ENCODE results near the gene USP6. TPM values are rescaled to one million over a fixed set of nuclear protein-coding genes. Genes with fewer than 3 reads are reported as not detected.
"Not testable (repeated sequence)": the region's sequence is repeated elsewhere in the genome, so short reads cannot be mapped to it uniquely, and the experiment has no call there.

USP6 gene
- total and polyA plus RNA-seq, 4 donors = under 0.01 to 0.18 (median 0.05) TPM; not detected in 1

GRCh38 chr17:5133961-5134360 lies 18.1 kb downstream of the USP6 start:
- H3K4me3 ChIP-seq (ENCODE audit: low read depth in 1 of 3, low read length in 3 of 3); H3K4me1 ChIP-seq (ENCODE audit: control insufficient read depth in 4 of 4, insufficient read depth in 4 of 4, low read length in 3 of 4); DNase-seq (ENCODE audit: low spot score); H3K27ac ChIP-seq (ENCODE audit: low read depth in 1 of 2, low read length in 2 of 2); H3K27me3 ChIP-seq (ENCODE audit: control insufficient read depth in 4 of 4, insufficient read depth in 4 of 4, low read length in 3 of 4); H3K9ac ChIP-seq (ENCODE audit: low read depth in 1 of 2, low read length in 2 of 2); H3K36me3 ChIP-seq (ENCODE audit: control insufficient read depth in 4 of 4, insufficient read depth in 3 of 4, low read depth in 1 of 4, low read length in 3 of 4); H3K9me3 ChIP-seq (ENCODE audit: control insufficient read depth in 4 of 4, low read length in 3 of 4): not testable (repeated sequence)
- 88% methylated on average over 8 of the region's 8 CpGs for WGBS

- not testable (repeated sequence) for H3K4me1 ChIP-seq (ENCODE audit: control insufficient read depth in 4 of 4, insufficient read depth in 4 of 4, low read length in 3 of 4); H3K9me3 ChIP-seq (ENCODE audit: control insufficient read depth in 4 of 4, low read length in 3 of 4); DNase-seq (ENCODE audit: low spot score); H3K36me3 ChIP-seq (ENCODE audit: control insufficient read depth in 4 of 4, insufficient read depth in 3 of 4, low read depth in 1 of 4, low read length in 3 of 4); H3K4me3 ChIP-seq (ENCODE audit: low read depth in 1 of 3, low read length in 3 of 3); H3K27ac ChIP-seq (ENCODE audit: low read depth in 1 of 2, low read length in 2 of 2); H3K9ac ChIP-seq (ENCODE audit: low read depth in 1 of 2, low read length in 2 of 2); H3K27me3 ChIP-seq (ENCODE audit: control insufficient read depth in 4 of 4, insufficient read depth in 4 of 4, low read length in 3 of 4)
- 88% methylated on average over 11 of the region's 11 CpGs for WGBS
These were observed 18.7 kb downstream of the USP6 start for GRCh38 chr17:5134571-5134970.

- H3K36me3 ChIP-seq (ENCODE audit: control insufficient read depth in 4 of 4, insufficient read depth in 3 of 4, low read depth in 1 of 4, low read length in 3 of 4); H3K27me3 ChIP-seq (ENCODE audit: control insufficient read depth in 4 of 4, insufficient read depth in 4 of 4, low read length in 3 of 4); H3K4me3 ChIP-seq (ENCODE audit: low read depth in 1 of 3, low read length in 3 of 3); H3K27ac ChIP-seq (ENCODE audit: low read depth in 1 of 2, low read length in 2 of 2); H3K4me1 ChIP-seq (ENCODE audit: control insufficient read depth in 4 of 4, insufficient read depth in 4 of 4, low read length in 3 of 4); DNase-seq (ENCODE audit: low spot score); H3K9me3 ChIP-seq (ENCODE audit: control insufficient read depth in 4 of 4, low read length in 3 of 4); H3K9ac ChIP-seq (ENCODE audit: low read depth in 1 of 2, low read length in 2 of 2): not testable (repeated sequence)
- 87% methylated on average over 8 of the region's 8 CpGs for WGBS
These were observed 19.4 kb downstream of the USP6 start for GRCh38 chr17:5135131-5135712.

- 93% methylated on average over 14 of the region's 14 CpGs for WGBS
- Histone ChIP-seq H3K4me1 (ENCODE audit: control insufficient read depth in 4 of 4, insufficient read depth in 4 of 4, low read length in 3 of 4) (no peaks in the 10 kb centered on the region), H3K27ac (ENCODE audit: low read depth in 1 of 2, low read length in 2 of 2) (no peak overlapping the region), H3K9ac (ENCODE audit: low read depth in 1 of 2, low read length in 2 of 2) (no peak overlapping the region), H3K27me3 (ENCODE audit: control insufficient read depth in 4 of 4, insufficient read depth in 4 of 4, low read length in 3 of 4) (no peaks in the 10 kb centered on the region), H3K9me3 (ENCODE audit: control insufficient read depth in 4 of 4, low read length in 3 of 4) (no peaks in the 10 kb centered on the region), H3K36me3 (ENCODE audit: control insufficient read depth in 4 of 4, insufficient read depth in 3 of 4, low read depth in 1 of 4, low read length in 3 of 4) (no peaks in the 10 kb centered on the region), H3K4me3 (ENCODE audit: low read depth in 1 of 3, low read length in 3 of 3) (no peak overlapping the region)
- TF ChIP-seq RAD21 (IDR thresholded peaks at IDR 0.05) (no peak), HNF4G (IDR thresholded peaks at IDR 0.05) (no peak), EGR1 (IDR thresholded peaks at IDR 0.05; ENCODE audit: low read depth in 2 of 2) (no peak), RXRA (IDR thresholded peaks at IDR 0.05) (no peak), MAX (IDR thresholded peaks at IDR 0.05) (no peak), CTCF (IDR thresholded peaks at IDR 0.05; ENCODE audit: low read depth, low read length, missing input control) (no peak), FOXA2 (IDR thresholded peaks at IDR 0.05) (no peak), NR2F2 (IDR thresholded peaks at IDR 0.05) (no peak), FOXA1 (IDR thresholded peaks at IDR 0.05) (no peak), TAF1 (conservative IDR thresholded peaks at IDR 0.05) (no peak)
- TF ChIP-seq, protein P1, sequence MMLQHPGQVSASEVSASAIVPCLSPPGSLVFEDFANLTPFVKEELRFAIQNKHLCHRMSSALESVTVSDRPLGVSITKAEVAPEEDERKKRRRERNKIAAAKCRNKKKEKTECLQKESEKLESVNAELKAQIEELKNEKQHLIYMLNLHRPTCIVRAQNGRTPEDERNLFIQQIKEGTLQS (IDR thresholded peaks at IDR 0.05) = no peak
- TF ChIP-seq, protein P2, sequence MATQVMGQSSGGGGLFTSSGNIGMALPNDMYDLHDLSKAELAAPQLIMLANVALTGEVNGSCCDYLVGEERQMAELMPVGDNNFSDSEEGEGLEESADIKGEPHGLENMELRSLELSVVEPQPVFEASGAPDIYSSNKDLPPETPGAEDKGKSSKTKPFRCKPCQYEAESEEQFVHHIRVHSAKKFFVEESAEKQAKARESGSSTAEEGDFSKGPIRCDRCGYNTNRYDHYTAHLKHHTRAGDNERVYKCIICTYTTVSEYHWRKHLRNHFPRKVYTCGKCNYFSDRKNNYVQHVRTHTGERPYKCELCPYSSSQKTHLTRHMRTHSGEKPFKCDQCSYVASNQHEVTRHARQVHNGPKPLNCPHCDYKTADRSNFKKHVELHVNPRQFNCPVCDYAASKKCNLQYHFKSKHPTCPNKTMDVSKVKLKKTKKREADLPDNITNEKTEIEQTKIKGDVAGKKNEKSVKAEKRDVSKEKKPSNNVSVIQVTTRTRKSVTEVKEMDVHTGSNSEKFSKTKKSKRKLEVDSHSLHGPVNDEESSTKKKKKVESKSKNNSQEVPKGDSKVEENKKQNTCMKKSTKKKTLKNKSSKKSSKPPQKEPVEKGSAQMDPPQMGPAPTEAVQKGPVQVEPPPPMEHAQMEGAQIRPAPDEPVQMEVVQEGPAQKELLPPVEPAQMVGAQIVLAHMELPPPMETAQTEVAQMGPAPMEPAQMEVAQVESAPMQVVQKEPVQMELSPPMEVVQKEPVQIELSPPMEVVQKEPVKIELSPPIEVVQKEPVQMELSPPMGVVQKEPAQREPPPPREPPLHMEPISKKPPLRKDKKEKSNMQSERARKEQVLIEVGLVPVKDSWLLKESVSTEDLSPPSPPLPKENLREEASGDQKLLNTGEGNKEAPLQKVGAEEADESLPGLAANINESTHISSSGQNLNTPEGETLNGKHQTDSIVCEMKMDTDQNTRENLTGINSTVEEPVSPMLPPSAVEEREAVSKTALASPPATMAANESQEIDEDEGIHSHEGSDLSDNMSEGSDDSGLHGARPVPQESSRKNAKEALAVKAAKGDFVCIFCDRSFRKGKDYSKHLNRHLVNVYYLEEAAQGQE (IDR thresholded peaks at IDR 0.05) = no peak
- DNase-seq (ENCODE audit: low spot score) = no peak
These were observed 20.1 kb downstream of the USP6 start for GRCh38 chr17:5135726-5136579.
